VCaP (cell line): ENCODE results near the gene ARHGAP26.

Experiments
- H3K27ac ChIP-seq: fragments of 450-650 bp; 2 replicates; pipeline ENCODE4 v1.5.1; 2017
- CTCF ChIP-seq: fragments of 450-650 bp; conservative IDR thresholded peaks from 2 replicates; pipeline ENCODE4 v1.5.1; 2017; ENCODE audit warnings: mild to moderate bottlenecking, moderate library complexity

Gene ARHGAP26

GRCh38 chr5:143245929-143246561 lies 475.9 kb downstream of the ARHGAP26 start:
- TF ChIP-seq CTCF, result no peak
- no peak overlapping the region for H3K27ac ChIP-seq

DNA sequence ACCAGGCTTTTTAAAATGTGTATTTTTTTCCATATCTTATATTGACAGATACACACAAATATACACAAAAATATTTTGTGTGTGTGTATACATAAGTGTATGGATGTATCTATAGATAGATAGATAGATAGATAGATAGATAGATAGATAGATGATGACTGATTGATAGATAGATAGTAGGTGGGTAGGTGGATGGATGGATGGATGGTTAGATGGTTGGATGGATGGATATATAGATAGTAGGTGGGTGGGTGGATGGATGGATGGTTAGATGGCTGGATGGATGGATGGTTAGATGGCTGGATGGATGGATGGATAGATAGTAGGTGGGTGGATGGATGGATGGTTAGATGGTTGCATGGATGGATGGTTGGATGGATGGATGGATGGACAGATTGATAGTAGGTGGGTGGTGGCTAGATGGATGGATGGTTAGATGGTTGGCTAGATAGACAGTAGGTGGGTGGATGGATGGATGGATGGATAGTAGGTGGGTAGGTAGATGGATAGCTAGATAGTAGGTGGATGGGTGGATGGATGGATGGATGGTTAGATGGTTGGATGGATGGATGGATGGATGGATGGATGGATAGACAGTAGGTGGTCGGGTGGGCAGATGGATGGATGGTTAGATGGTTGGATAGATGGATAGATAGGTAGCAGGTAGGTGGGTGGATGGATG lies 477.1 kb downstream of the ARHGAP26 start:
- no peak for TF ChIP-seq CTCF
- no peak overlapping the region for H3K27ac ChIP-seq

- no peak overlapping the region for H3K27ac ChIP-seq
- TF ChIP-seq CTCF, result no peak
These were observed 478.2 kb downstream of the ARHGAP26 start for GRCh38 chr5:143248391-143248790.

- H3K27ac ChIP-seq, result no peak overlapping the region
- no peak for TF ChIP-seq CTCF
These were observed 478.8 kb downstream of the ARHGAP26 start for GRCh38 chr5:143248822-143249579.

DNA sequence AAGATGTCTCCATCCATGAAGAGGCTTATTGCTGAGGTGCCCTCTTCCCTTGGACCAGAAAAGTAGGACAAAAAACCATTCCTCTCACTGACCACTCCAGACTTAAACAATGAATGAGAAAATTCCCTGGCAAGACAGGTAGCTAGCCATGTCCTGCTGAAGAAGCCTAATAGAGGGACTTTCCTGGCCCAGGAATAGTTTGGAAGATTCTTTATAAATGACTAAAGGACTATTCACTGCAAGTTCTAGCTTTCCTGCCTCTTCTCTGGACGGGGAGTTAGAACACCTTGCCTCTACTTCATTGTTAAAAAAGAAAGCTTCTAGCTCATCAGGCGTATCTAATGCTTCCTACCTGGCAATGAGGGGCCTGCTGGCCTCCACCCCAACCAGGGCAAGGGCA lies 479.7 kb downstream of the ARHGAP26 start:
- no peak for TF ChIP-seq CTCF
- no peak overlapping the region for H3K27ac ChIP-seq

DNA sequence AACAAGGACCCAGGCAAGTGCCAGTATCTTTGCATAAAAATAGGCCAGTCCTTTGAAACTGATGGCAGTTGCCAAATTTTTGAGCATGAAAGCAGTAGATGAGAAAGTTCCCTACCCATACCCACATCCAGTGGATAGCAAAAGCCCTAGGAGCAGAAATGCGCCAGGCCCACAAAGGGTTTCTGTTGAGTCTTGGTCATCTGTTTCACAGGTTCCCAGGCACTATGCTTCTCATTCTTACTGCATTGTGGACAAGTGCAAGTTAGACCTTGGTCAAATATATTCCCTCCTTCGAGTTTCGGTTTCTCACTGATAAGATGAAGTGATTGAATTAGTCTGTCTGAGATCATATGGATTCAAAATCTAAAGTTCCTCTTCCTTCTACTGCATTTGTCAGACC lies 481.0 kb downstream of the ARHGAP26 start:
- H3K27ac ChIP-seq, result no peak overlapping the region
- TF ChIP-seq CTCF, result no peak

GRCh38 chr5:143251946-143252345 lies 481.8 kb downstream of the ARHGAP26 start:
- no peak overlapping the region for H3K27ac ChIP-seq
- TF ChIP-seq CTCF, result no peak
